SK-N-SH treated with all-trans-retinoic acid at 6 μM for 48 hours (cell line): Measurements from ENCODE around the gene PIK3R3.

ENCODE experiments used
- ATAC-seq: fragments of 200-7000 bp; cut with Tn5 transposase; 3 replicates; pipeline ENCODE4 v1.9.1; 2020; ENCODE audit warnings: mild to moderate bottlenecking, moderate library complexity
- ARNTL ChIP-seq: fragments of 450-650 bp; formaldehyde crosslinking; IDR thresholded peaks from 2 replicates; pipeline ENCODE4 v1.5.0; 2020; ENCODE audit warnings: low read depth, mild to moderate bottlenecking, moderate library complexity, borderline replicate concordance
- BACH2 ChIP-seq: fragments of 250-450 bp; sonication (Bioruptor Pico); IDR thresholded peaks from 2 replicates; pipeline ENCODE4 v1.9.0; 2021; ENCODE audit warnings: mild to moderate bottlenecking, borderline replicate concordance
- CSDC2 ChIP-seq: fragments of 250-450 bp; sonication (Bioruptor Pico); IDR thresholded peaks from 2 replicates; pipeline ENCODE4 v1.5.0; 2020; ENCODE audit warnings: mild to moderate bottlenecking, moderate library complexity
- CSRNP3 ChIP-seq: fragments of 250-450 bp; sonication (Bioruptor Pico); IDR thresholded peaks from 2 replicates; pipeline ENCODE4 v1.5.1; 2021; ENCODE audit warnings: mild to moderate bottlenecking, moderate library complexity
- ESRRG ChIP-seq: fragments of 250-450 bp; sonication (Bioruptor Pico); IDR thresholded peaks from 2 replicates; pipeline ENCODE4 v1.6.1; 2021; ENCODE audit warnings: mild to moderate bottlenecking
- GLIS3 ChIP-seq: fragments of 250-450 bp; sonication (Bioruptor Pico); IDR thresholded peaks from 2 replicates; pipeline ENCODE4 v1.5.0; 2020; ENCODE audit warnings: mild to moderate bottlenecking, moderate library complexity
- ISL1 ChIP-seq: fragments of 250-450 bp; sonication (Bioruptor Pico); IDR thresholded peaks from 2 replicates; pipeline ENCODE4 v2.1.2; 2022; ENCODE audit warnings: mild to moderate bottlenecking, moderate library complexity
- OSR1 ChIP-seq: fragments of 250-450 bp; sonication (Bioruptor Pico); IDR thresholded peaks from 2 replicates; pipeline ENCODE4 v1.8.0; 2022; ENCODE audit warnings: moderate library complexity, mild to moderate bottlenecking, inconsistent platforms
- PPARA ChIP-seq: fragments of 250-450 bp; sonication (Bioruptor Pico); IDR thresholded peaks from 2 replicates; pipeline ENCODE4 v1.5.0; 2020; ENCODE audit warnings: mild to moderate bottlenecking, borderline replicate concordance
- RARB ChIP-seq: fragments of 250-450 bp; sonication (Bioruptor Pico); IDR thresholded peaks from 2 replicates; pipeline ENCODE4 v1.8.0; 2021; ENCODE audit warnings: mild to moderate bottlenecking, moderate library complexity
- SNAI2 ChIP-seq: fragments of 250-450 bp; sonication (Bioruptor Pico); IDR thresholded peaks from 2 replicates; pipeline ENCODE4 v1.5.0; 2020; ENCODE audit warnings: mild to moderate bottlenecking, moderate library complexity
- TCF4 ChIP-seq: fragments of 250-450 bp; sonication (Bioruptor Pico); IDR thresholded peaks from 2 replicates; pipeline ENCODE4 v1.8.0; 2021; ENCODE audit warnings: mild to moderate bottlenecking, moderate library complexity, borderline replicate concordance
- TOX ChIP-seq: fragments of 250-450 bp; sonication (Bioruptor Pico); IDR thresholded peaks from 2 replicates; pipeline ENCODE4 v1.8.0; 2021; ENCODE audit warnings: mild to moderate bottlenecking, moderate library complexity, borderline replicate concordance
- TSHZ2 ChIP-seq: fragments of 250-450 bp; sonication (Bioruptor Pico); IDR thresholded peaks from 2 replicates; pipeline ENCODE4 v1.5.0; 2020; ENCODE audit warnings: mild to moderate bottlenecking, moderate library complexity
- ZC3H10 ChIP-seq: fragments of 250-450 bp; sonication (Bioruptor Pico); IDR thresholded peaks from 2 replicates; pipeline ENCODE4 v1.5.1; 2021; ENCODE audit warnings: mild to moderate bottlenecking, moderate library complexity
- ZFP3 ChIP-seq: fragments of 250-450 bp; sonication (Bioruptor Pico); IDR thresholded peaks from 2 replicates; pipeline ENCODE4 v1.5.0; 2020; ENCODE audit warnings: mild to moderate bottlenecking, moderate library complexity
- ZFP30 ChIP-seq: fragments of 450-650 bp; formaldehyde crosslinking; IDR thresholded peaks from 2 replicates; pipeline ENCODE4 v1.5.0; 2022; ENCODE audit warnings: mild to moderate bottlenecking, moderate library complexity
- ZNF8 ChIP-seq: fragments of 450-650 bp; formaldehyde crosslinking; IDR thresholded peaks from 2 replicates; pipeline ENCODE4 v1.5.0; 2020; ENCODE audit warnings: mild to moderate bottlenecking, moderate library complexity
- TF ChIP-seq, protein P1 (sequence below): fragments of 250-450 bp; sonication (Bioruptor Pico); IDR thresholded peaks from 2 replicates; pipeline ENCODE4 v1.5.1; 2020; ENCODE audit warnings: low read depth, mild to moderate bottlenecking, moderate library complexity
- TF ChIP-seq, protein P2 (sequence below): fragments of 250-450 bp; sonication (Bioruptor Pico); IDR thresholded peaks from 2 replicates; pipeline ENCODE4 v1.8.0; 2021; ENCODE audit warnings: low read depth, mild to moderate bottlenecking, moderate library complexity, borderline replicate concordance
- TF ChIP-seq, protein P3 (sequence below): fragments of 250-450 bp; sonication (Bioruptor Pico); IDR thresholded peaks from 2 replicates; pipeline ENCODE4 v1.8.0; 2020; ENCODE audit warnings: mild to moderate bottlenecking, moderate library complexity, borderline replicate concordance

PIK3R3 gene

GRCh38 chr1:46004492-46004891 lies 127.9 kb downstream of the PIK3R3 start:
- TF ChIP-seq ZFP30 (CRISPR knock-in tag): no peak
- no peak for TF ChIP-seq CSDC2 (CRISPR knock-in tag)
- no peak for TF ChIP-seq BACH2 (CRISPR knock-in tag)
- TF ChIP-seq CSRNP3: no peak
- TF ChIP-seq TSHZ2 (CRISPR knock-in tag): no peak
- no peak for TF ChIP-seq ISL1
- TF ChIP-seq, protein P1, sequence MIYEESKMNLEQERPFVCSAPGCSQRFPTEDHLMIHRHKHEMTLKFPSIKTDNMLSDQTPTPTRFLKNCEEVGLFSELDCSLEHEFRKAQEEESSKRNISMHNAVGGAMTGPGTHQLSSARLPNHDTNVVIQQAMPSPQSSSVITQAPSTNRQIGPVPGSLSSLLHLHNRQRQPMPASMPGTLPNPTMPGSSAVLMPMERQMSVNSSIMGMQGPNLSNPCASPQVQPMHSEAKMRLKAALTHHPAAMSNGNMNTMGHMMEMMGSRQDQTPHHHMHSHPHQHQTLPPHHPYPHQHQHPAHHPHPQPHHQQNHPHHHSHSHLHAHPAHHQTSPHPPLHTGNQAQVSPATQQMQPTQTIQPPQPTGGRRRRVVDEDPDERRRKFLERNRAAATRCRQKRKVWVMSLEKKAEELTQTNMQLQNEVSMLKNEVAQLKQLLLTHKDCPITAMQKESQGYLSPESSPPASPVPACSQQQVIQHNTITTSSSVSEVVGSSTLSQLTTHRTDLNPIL (CRISPR knock-in tag): no peak
- TF ChIP-seq, protein P2, sequence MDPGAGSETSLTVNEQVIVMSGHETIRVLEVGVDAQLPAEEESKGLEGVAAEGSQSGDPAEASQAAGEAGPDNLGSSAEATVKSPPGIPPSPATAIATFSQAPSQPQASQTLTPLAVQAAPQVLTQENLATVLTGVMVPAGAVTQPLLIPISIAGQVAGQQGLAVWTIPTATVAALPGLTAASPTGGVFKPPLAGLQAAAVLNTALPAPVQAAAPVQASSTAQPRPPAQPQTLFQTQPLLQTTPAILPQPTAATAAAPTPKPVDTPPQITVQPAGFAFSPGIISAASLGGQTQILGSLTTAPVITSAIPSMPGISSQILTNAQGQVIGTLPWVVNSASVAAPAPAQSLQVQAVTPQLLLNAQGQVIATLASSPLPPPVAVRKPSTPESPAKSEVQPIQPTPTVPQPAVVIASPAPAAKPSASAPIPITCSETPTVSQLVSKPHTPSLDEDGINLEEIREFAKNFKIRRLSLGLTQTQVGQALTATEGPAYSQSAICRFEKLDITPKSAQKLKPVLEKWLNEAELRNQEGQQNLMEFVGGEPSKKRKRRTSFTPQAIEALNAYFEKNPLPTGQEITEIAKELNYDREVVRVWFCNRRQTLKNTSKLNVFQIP (CRISPR knock-in tag): no peak
- no peak for TF ChIP-seq GLIS3 (CRISPR knock-in tag)
- no peak for TF ChIP-seq RARB (CRISPR knock-in tag)
- TF ChIP-seq OSR1: no peak
- no peak for TF ChIP-seq TOX (CRISPR knock-in tag)
- TF ChIP-seq, protein P3, sequence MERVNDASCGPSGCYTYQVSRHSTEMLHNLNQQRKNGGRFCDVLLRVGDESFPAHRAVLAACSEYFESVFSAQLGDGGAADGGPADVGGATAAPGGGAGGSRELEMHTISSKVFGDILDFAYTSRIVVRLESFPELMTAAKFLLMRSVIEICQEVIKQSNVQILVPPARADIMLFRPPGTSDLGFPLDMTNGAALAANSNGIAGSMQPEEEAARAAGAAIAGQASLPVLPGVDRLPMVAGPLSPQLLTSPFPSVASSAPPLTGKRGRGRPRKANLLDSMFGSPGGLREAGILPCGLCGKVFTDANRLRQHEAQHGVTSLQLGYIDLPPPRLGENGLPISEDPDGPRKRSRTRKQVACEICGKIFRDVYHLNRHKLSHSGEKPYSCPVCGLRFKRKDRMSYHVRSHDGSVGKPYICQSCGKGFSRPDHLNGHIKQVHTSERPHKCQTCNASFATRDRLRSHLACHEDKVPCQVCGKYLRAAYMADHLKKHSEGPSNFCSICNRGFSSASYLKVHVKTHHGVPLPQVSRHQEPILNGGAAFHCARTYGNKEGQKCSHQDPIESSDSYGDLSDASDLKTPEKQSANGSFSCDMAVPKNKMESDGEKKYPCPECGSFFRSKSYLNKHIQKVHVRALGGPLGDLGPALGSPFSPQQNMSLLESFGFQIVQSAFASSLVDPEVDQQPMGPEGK: no peak
- no peak for TF ChIP-seq SNAI2 (CRISPR knock-in tag)
- TF ChIP-seq ESRRG (CRISPR knock-in tag): no peak
- TF ChIP-seq ZNF8: no peak
- ATAC-seq: no peak

GRCh38 chr1:46003315-46003714 lies 129.1 kb downstream of the PIK3R3 start:
- TF ChIP-seq ARNTL (CRISPR knock-in tag) (no peak), ZFP30 (CRISPR knock-in tag) (no peak)
- TF ChIP-seq, all 23 proteins: peak for 0
- no peak for ATAC-seq

- no peak for ATAC-seq
- TF ChIP-seq PPARA (no peak), ZNF8 (no peak), SNAI2 (CRISPR knock-in tag) (no peak), OSR1 (no peak), ISL1 (no peak), ARNTL (CRISPR knock-in tag) (no peak), TCF4 (no peak), TOX (CRISPR knock-in tag) (no peak), ESRRG (CRISPR knock-in tag) (no peak), BACH2 (CRISPR knock-in tag) (no peak), ZC3H10 (no peak), ZFP3 (no peak), GLIS3 (CRISPR knock-in tag) (no peak), ZFP30 (CRISPR knock-in tag) (no peak)
- TF ChIP-seq, protein P2 (CRISPR knock-in tag): no peak
- TF ChIP-seq, protein P3: no peak
These were observed 129.8 kb downstream of the PIK3R3 start for GRCh38 chr1:46002551-46003150.
